Cardiac septum (tissue), 1 donor: ENCODE data around the gene SERPINE1. TPM values are rescaled to one million over a fixed set of nuclear protein-coding genes. Genes with fewer than 3 reads are reported as not detected.

Experiments
- DNase-seq: peaks from one replicate; pipeline ENCODE4 v3.0.0-alpha.2; 2020; ENCODE audit warnings: low spot score
- intact Hi-C: fragments of 100-400 bp; cut with DNase I; formaldehyde crosslinking; loops from one replicate; pipeline ENCODE4 v1.14.0; 2022
- total RNA-seq: library from RNA; stranded (reverse); fragmentation: NEBNext Ultra II Directional; extraction: Animal tissue kit (Norgen Biotek cat#: 25700); gene quantifications from one replicate; pipeline ENCODE4 v1.2.1, GENCODE V29; 2021
- donor health status: DM: no; HTN: no; CAD: no.

Gene SERPINE1
- total RNA-seq, 1 donor from 2014 or later, result 27.2 TPM

GRCh38 chr7:101165075-101165957, 38.4 kb downstream of the SERPINE1 start, which contains the start of gene VGF:
Gene VGF, minus strand, starts transcription at chr7:101165569. Its CDS starts 726 bp downstream, at chr7:101164843.
- DNase-seq, result peak; percentile 95
- intact Hi-C loops, result loop anchor here (1.0 to 10.0 kb wide), 2 partner anchors 11 to 271 kb away; partner anchors contain the start of genes ACHE and AP1S1

GRCh38 chr7:101165958-101166647, 39.2 kb downstream of the SERPINE1 start:
- intact Hi-C loops, result loop anchor here (1.0 to 10.0 kb wide), 2 partner anchors 12 to 271 kb away; partner anchors contain the start of genes ACHE and AP1S1
- DNase-seq, result no peak

GRCh38 chr7:101166648-101166908, 39.7 kb downstream of the SERPINE1 start:
- intact Hi-C loops, result loop anchor here (10.0 kb wide), 1 partner anchor 272 kb away; the partner anchor contains the start of gene ACHE
- DNase-seq, result no peak

- intact Hi-C loops, result loop anchor here (10.0 kb wide), 1 partner anchor 272 kb away; the partner anchor contains the start of gene ACHE
Measured at GRCh38 chr7:101166909-101167644, 40.2 kb downstream of the SERPINE1 start.

GRCh38 chr7:101167645-101168411, 40.9 kb downstream of the SERPINE1 start:
- intact Hi-C loops, result loop anchor here (10.0 kb wide), 1 partner anchor 273 kb away; the partner anchor contains the start of gene ACHE
- no peak for DNase-seq

More at GRCh38 chr7:101166909-101167644, 40.2 kb downstream of the SERPINE1 start:
- DNase-seq, result no peak

- no peak for DNase-seq
- intact Hi-C loops, result loop anchor here (10.0 kb wide), 1 partner anchor 274 kb away; the partner anchor contains the start of gene ACHE
Measured at GRCh38 chr7:101168412-101169049, 41.6 kb downstream of the SERPINE1 start.

GRCh38 chr7:101169110-101169837, 42.4 kb downstream of the SERPINE1 start:
- DNase-seq, result no peak
- intact Hi-C loops, result loop anchor here (10.0 kb wide), 1 partner anchor 274 kb away; the partner anchor contains the start of gene ACHE

- DNase-seq, result peak; percentile 88
- intact Hi-C loops, result loop anchor here (10.0 kb wide), 1 partner anchor 275 kb away; the partner anchor contains the start of gene ACHE
Measured at GRCh38 chr7:101169838-101170551, 43.1 kb downstream of the SERPINE1 start.

- intact Hi-C loops, result no loop called here
- no peak for DNase-seq
Measured at GRCh38 chr7:101170617-101171441, 43.9 kb downstream of the SERPINE1 start.

GRCh38 chr7:101171442-101171837, 44.5 kb downstream of the SERPINE1 start:
- DNase-seq, result no peak
- intact Hi-C loops, result no loop called here

- intact Hi-C loops, result no loop called here
Measured at GRCh38 chr7:101172005-101172853, 45.3 kb downstream of the SERPINE1 start.

GRCh38 chr7:101172854-101173751, 46.2 kb downstream of the SERPINE1 start:
- peak; percentile 85 for DNase-seq
- intact Hi-C loops, result no loop called here

More at GRCh38 chr7:101172005-101172853, 45.3 kb downstream of the SERPINE1 start:
- no peak for DNase-seq

- no peak for DNase-seq
- intact Hi-C loops, result no loop called here
Measured at GRCh38 chr7:101173752-101174244, 46.9 kb downstream of the SERPINE1 start.

- no peak for DNase-seq
- intact Hi-C loops, result no loop called here
Measured at GRCh38 chr7:101174322-101174854, 47.5 kb downstream of the SERPINE1 start.
